Kidney (tissue), 14 donors: Measurements from ENCODE around the gene TMCO4. TPM values are rescaled to one million over a fixed set of nuclear protein-coding genes. Genes with fewer than 3 reads are reported as not detected.

Source experiments
- DNase-seq, 5 donors: peaks; one replicate each; pipeline ENCODE4 v3.0.0-alpha.2; 2013 to 2020
- FAIRE-seq: peaks from 2 replicates; lab custom pipeline; 2012; peaks lifted over from hg19 to GRCh38; lab: Jason Lieb, UNC
- H3K27ac ChIP-seq, 2 donors: one replicate each; pipeline ENCODE4 v1.7.0; 2013; ENCODE audit warnings: low read depth in 2 of 2, low read length in 2 of 2, inconsistent platforms in 1 of 2
- H3K27me3 ChIP-seq: one replicate; pipeline ENCODE4 v1.7.1; 2013; ENCODE audit warnings: low read length, inconsistent platforms; ENCODE audit not compliant: control insufficient read depth, insufficient read depth
- H3K36me3 ChIP-seq, 3 donors: one replicate each; pipeline versions ENCODE4 v1.7.0 to v1.7.1; 2013; ENCODE audit warnings: low read length in 3 of 3, control low read depth in 1 of 3, inconsistent platforms in 1 of 3; ENCODE audit not compliant: insufficient read depth in 3 of 3, control insufficient read depth in 2 of 3
- H3K4me1 ChIP-seq, 3 donors: one replicate each; pipeline versions ENCODE4 v1.7.0 to v1.7.1; 2013; ENCODE audit warnings: low read length in 3 of 3, inconsistent platforms in 1 of 3, low read depth in 1 of 3; ENCODE audit not compliant: control insufficient read depth in 2 of 3, insufficient read depth in 2 of 3
- H3K4me3 ChIP-seq, 3 donors: one replicate each; pipeline versions ENCODE4 v1.7.0 to v1.8.1; 2013; ENCODE audit warnings: low read length in 3 of 3, control low read depth in 1 of 3, inconsistent platforms in 1 of 3
- H3K9ac ChIP-seq, 3 donors: one replicate each; pipeline versions ENCODE4 v1.7.0 to v1.7.1; 2013; ENCODE audit warnings: low read length in 3 of 3, control low read depth in 1 of 3, inconsistent platforms in 1 of 3
- H3K9me3 ChIP-seq, 3 donors: one replicate each; pipeline versions ENCODE4 v1.7.0 to v1.7.1; 2013; ENCODE audit warnings: low read length in 3 of 3, control low read depth in 1 of 3, inconsistent platforms in 1 of 3; ENCODE audit not compliant: control insufficient read depth in 2 of 3, insufficient read depth in 1 of 3
- intact Hi-C: fragments of 100-400 bp; cut with DNase I; formaldehyde crosslinking; loops from one replicate; pipeline ENCODE4 v1.11.1; 2022
- polyA plus RNA-seq: library from polyadenylated mRNA; stranded (reverse); fragments of 350-450 nt; fragmentation: Illumina TruSeq; extraction: RNeasy Lipid Tissue Mini Kit (QIAGEN cat#74804); gene quantifications from one replicate; pipeline ENCODE4 v1.2.3, GENCODE V29; 2014; ENCODE audit warnings: low read depth, low replicate concordance; ENCODE audit not compliant: insufficient read depth
- total RNA-seq: library from RNA; stranded (reverse); fragmentation: NEBNext Ultra II Directional; extraction: Animal tissue kit (Norgen Biotek cat#: 25700); gene quantifications from one replicate; pipeline ENCODE4 v1.2.1, GENCODE V29; 2021
- TF ChIP-seq, protein P1 (sequence below): IDR thresholded peaks from 3 replicates; pipeline ENCODE4 v1.5.1; 2012; ENCODE audit warnings: mild to moderate bottlenecking, moderate library complexity, borderline replicate concordance; ENCODE audit not compliant: insufficient read depth; ENCODE audit errors: extremely low read depth
- donor health status: control.
- donor health status: control.
- donor health status: control.
- donor health status: control.
- donor health status: control.
- donor health status: DM: yes; HTN: yes; CAD: no.
- donor health status: Normal renal cell carcinoma (clear cell type).

Gene TMCO4
- total and polyA plus RNA-seq, 2 donors from 2014 or later = 35.0 to 36.5 TPM

DNA sequence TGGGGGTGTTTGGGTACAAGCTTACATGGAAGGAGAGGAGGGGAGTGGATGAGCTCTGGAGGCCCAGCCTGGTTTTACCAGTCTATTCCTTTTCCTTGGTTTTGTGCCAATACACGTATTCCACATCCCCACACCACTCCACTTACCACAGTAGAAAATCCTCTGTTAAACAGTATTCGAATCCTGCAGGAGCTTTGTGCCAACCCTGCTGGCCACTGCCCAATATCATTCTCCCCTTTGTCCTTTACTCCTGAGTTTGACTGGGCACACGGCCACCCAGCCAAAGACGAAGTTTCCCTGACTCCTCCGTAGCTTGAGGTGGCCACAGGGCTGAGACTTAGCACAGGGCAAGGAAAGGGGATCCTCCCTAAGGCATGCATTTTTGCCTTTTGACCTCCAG lies 61.6 kb downstream of the TMCO4 start:
- TF ChIP-seq, protein P1, sequence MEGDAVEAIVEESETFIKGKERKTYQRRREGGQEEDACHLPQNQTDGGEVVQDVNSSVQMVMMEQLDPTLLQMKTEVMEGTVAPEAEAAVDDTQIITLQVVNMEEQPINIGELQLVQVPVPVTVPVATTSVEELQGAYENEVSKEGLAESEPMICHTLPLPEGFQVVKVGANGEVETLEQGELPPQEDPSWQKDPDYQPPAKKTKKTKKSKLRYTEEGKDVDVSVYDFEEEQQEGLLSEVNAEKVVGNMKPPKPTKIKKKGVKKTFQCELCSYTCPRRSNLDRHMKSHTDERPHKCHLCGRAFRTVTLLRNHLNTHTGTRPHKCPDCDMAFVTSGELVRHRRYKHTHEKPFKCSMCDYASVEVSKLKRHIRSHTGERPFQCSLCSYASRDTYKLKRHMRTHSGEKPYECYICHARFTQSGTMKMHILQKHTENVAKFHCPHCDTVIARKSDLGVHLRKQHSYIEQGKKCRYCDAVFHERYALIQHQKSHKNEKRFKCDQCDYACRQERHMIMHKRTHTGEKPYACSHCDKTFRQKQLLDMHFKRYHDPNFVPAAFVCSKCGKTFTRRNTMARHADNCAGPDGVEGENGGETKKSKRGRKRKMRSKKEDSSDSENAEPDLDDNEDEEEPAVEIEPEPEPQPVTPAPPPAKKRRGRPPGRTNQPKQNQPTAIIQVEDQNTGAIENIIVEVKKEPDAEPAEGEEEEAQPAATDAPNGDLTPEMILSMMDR = no peak
- no peaks in the 10 kb centered on the region for H3K27me3 ChIP-seq
- no peak for DNase-seq
- intact Hi-C loops = no loop called here
- no peak for FAIRE-seq
- H3K9ac ChIP-seq = peak overlapping the region in 1 of 3 donors; percentile 47
- no peak overlapping the region for H3K4me3 ChIP-seq
- H3K4me1 ChIP-seq = peaks cover 3 to 47% (median 33%) of the 10 kb centered on the region in 3 donors
- no peaks in the 10 kb centered on the region for H3K9me3 ChIP-seq
- H3K27ac ChIP-seq = peak overlapping the region; percentile 85 to 90
- H3K36me3 ChIP-seq = peaks cover 0 to 2% (median 0%) of the 10 kb centered on the region in 3 donors

DNA sequence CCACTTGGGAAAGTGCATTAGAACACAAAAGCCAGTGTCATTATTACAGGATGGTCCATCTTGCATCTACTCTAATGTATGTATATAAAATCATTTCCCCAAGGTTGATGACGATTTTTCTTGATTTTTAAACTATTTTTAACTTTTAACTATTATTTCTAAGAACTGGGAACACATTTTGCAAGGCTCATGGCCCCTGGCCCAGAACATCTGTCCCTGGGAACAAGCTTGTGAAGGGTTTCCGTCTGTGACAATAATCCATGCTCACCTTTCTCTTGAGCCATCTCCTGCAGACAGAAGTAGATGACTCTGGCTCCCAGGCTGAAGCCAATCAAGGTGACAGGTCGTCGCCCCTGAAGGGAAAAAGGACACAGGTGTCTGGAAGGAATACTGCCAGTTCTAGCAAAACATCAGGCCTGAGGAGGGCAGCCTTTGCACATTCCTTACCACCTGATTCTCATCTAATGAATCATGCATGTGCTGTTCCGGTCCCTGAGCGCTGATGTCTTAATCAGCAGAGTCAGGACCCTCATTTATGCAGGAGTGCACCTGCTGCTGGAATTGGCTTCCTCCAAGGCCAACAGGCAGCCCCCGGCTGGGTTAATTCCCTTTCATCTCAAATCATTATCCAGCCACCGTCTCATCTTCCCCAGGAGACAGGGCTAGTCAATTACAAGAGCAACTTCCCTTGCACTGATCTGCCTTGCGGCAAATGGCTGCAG lies 62.5 kb downstream of the TMCO4 start:
- peak overlapping the region in 1 of 3 donors; percentile 6 for H3K4me3 ChIP-seq
- peak overlapping the region; percentile 85 to 94 for H3K27ac ChIP-seq
- FAIRE-seq = no peak
- peak overlapping the region in 1 of 3 donors; percentile 47 for H3K9ac ChIP-seq
- intact Hi-C loops = no loop called here
- H3K27me3 ChIP-seq = no peaks in the 10 kb centered on the region
- DNase-seq = peak in 4 of 5 donors; percentile 70 to 88 (median 78)
- no peaks in the 10 kb centered on the region for H3K9me3 ChIP-seq
- H3K4me1 ChIP-seq = peaks cover 3 to 47% (median 33%) of the 10 kb centered on the region in 3 donors
- H3K36me3 ChIP-seq = peaks cover 0 to 2% (median 0%) of the 10 kb centered on the region in 3 donors
- TF ChIP-seq, protein P1 = peak; percentile 31

DNA sequence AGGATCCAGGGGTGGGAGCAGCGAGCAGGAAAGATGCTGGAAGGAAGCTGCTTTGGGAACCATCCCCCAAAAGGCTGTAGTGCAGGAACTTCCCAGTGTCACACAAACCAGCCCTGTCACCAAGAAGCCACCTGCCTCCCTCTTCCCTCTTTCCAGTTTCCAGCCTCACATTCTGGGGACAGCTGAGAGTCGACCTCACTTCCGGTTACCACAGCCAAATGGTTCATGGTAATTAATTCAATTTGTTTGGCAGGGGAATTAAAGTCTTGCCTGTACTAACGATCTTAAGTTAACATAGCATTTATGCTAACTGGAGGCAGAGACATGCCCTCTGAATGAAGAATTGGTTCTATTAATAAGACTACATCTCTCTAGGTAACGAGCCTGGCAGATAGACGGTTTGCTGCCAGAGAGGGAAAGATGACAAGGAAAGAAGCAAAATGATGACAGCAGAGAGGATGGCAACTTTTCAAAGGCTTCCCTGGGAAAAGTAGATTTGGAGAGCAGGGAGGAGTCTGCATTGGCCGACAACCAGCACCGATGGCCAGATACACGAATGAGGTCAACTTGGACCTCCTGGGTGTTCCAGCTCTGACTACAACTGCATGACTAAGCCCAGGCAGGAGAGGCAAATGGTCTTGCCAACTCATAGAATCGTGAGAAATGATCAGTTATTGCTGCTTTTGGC lies 64.1 kb downstream of the TMCO4 start:
- H3K27me3 ChIP-seq = no peaks in the 10 kb centered on the region

More for the DNA sequence above, 64.1 kb downstream of the TMCO4 start:
- intact Hi-C loops = no loop called here
- no peak overlapping the region for H3K4me3 ChIP-seq
- peaks cover 3 to 47% (median 33%) of the 10 kb centered on the region in 3 donors for H3K4me1 ChIP-seq
- H3K36me3 ChIP-seq = no peaks in the 10 kb centered on the region
- peak overlapping the region in 1 of 3 donors; percentile 53 for H3K9ac ChIP-seq
- DNase-seq = peak in 2 of 5 donors; percentile 32 to 74
- no peak for FAIRE-seq
- no peaks in the 10 kb centered on the region for H3K9me3 ChIP-seq
- TF ChIP-seq, protein P1 = no peak
- peak overlapping the region; percentile 83 to 94 for H3K27ac ChIP-seq
